Activated gamma-delta T cell treated with Interleukin-2 at 50 U/mL for 16 hours (primary cell): Measurements from ENCODE around the gene PLD6.
A peak's percentile ranks its signal among the peaks of the same experiment; 100 is the strongest.

ENCODE experiments used
- DNase-seq: peaks from one replicate; pipeline ENCODE4 v3.0.0-alpha.2; 2020

The PLD6 gene

GRCh38 chr17:17226451-17227265, 20.5 kb upstream of the PLD6 start:
- DNase-seq: no peak

DNA sequence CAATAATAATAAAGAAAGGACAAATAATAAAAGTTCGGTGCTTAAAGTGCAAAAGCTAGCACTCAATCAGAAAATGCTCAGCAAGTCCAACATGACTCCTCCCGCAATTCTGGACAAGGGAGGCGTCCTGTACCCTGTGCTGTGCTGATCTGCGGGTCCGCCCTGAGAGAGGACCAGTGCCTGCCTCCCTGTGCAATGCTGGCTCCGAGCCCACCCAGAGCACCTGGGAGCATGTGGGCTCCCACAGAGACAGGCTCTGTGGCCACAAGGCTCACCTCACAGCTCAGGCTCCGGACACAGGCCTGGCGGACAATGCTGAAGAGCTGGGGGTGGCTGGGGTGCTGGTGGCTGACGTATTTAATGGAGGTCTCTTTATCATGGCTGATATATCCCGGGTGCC, 19.8 kb upstream of the PLD6 start:
- DNase-seq: no peak

DNA sequence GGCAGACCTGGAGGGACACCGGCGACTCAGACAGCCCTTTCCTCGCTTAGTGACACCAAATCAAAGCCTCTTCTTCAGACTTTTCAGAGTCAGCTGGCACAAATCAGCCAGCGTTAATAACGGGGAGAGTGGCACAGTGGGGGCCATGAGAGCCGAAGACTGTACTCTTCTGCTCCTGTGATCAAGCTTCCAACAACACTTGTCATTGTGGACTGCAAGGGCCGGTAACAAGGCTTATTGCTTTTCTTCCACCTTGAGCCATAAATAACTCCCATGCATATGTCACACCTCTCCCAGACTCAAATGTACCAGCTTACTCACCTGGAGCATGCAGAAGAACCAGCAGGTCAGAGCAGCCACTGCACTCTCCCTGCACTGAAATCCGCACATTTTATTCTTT, 18.0 kb upstream of the PLD6 start:
- no peak for DNase-seq

GRCh38 chr17:17223736-17224135, 17.6 kb upstream of the PLD6 start:
- no peak for DNase-seq

- no peak for DNase-seq
Measured at GRCh38 chr17:17221329-17221728, 15.2 kb upstream of the PLD6 start.

GRCh38 chr17:17220529-17220928, 14.4 kb upstream of the PLD6 start:
- no peak for DNase-seq

DNA sequence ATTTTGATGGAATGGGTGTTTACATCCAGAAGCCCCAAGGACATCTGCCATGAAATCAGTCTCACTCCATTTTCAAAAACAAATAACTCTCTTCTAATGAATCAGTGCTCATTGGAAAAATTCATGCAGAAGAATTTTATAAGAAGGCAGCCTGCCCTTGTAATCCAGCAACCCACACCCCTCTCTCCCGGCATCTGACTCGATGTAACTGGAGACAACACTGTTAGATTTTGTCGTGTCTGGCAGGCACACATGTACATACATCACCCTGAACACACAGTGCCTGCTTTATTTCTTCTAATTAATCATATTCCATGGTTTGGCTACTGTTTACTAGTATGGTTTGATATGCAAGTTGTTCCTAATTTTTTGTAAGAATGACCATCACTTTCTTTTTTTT, 11.9 kb upstream of the PLD6 start:
- DNase-seq: no peak

DNA sequence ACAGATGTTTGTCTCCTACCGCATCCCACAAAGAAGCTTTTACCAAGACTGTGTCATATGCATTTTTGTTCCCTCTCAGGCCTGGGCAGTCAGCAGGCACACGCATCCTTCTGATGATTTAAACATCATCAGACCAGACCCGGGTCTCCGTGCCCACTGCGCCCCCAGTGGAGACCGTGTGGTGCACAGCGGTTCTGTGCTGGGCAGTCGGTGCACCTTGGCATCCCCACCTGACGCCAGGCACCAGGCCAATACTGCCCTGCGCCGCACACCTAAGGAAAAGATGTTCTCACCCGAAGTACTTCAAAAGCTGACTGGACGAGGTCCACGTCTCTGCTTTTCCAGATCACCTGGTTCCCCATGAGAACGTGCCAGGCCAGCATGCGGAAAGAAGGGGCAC, 10.6 kb upstream of the PLD6 start:
- DNase-seq: no peak

GRCh38 chr17:17216236-17216635, 10.1 kb upstream of the PLD6 start:
- DNase-seq: no peak

DNA sequence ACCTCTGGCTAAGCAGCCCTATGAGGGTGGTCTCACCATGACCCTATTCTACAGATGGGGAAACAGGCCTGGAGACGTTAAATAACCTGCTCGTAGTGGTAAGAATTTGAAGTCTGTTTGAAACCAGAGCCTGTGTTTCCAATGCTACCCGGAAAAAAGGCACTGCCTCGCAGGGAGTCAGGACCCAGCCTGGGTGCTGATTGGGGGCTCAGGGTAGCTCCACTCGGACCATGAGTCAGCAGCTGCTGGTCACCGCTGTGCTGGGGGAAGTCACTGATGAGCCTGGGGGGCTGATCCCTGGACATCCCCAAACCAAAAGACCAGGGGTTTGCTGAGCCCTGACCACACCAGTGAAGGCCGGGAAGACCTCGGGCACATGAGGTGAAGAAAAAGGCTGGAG, 9.4 kb upstream of the PLD6 start:
- no peak for DNase-seq

DNA sequence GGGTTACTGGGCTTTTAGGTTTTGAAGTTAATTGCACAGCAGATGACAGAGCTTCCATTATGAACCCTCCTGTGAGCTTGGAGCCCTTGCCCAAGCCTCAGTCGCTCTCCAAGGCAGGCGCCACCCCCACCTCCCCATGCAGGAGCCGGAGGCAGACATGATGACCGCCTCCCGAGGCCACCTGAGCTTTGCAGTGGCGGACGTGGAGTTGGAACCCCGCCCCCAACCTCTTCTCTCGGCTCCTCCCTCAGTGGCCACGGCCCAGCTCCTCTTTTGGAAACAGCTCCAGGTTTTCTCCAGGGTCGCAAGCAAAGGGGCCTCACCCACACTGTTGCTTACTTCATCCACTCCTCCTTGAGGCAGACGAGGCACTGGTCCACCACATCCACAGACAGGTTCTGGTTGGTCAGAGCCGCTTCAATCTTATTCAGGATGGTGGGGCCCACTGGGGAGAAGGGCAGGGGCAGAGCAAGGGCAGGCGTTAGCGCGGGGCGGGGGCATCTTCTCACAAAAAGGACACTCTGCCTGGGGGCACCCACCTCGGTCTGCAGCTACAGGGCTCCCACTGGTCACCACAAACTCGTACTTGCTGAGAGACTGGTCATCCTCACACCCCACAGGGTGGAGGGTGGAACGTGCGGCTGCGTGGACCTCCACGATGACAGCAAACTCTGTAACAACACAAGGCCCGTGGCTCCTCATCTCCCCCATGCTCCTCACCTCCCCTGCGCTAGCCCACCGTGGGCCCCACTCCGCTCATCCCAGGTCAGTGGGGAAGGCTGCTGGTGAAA, 8.7 kb upstream of the PLD6 start:
- DNase-seq: no peak

- DNase-seq: no peak
Measured at GRCh38 chr17:17213775-17214174, 7.6 kb upstream of the PLD6 start.

- DNase-seq: no peak
Measured at GRCh38 chr17:17207998-17208397, 1.9 kb upstream of the PLD6 start.

DNA sequence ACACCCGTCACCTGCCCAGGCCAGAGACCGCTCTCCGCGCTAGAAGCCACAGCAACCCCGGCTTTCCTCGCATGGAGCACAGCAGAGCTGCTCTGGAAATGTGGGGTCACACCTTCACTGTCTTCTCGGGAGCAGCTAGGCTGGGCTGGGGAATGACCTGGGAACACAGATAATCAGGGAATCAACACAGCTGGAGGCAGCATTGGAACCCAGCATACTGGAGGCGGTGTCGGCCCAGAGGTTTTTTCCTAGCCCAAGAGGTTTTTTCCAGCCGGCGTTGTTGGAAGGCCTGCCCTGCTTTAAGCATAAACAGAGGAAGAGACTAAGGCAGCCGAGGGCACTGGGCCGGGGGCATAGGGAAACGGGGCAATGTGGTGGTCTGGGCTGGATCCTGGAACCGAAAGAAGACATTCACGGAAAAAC, 791 bp upstream of the PLD6 start:
- DNase-seq: no peak

DNA sequence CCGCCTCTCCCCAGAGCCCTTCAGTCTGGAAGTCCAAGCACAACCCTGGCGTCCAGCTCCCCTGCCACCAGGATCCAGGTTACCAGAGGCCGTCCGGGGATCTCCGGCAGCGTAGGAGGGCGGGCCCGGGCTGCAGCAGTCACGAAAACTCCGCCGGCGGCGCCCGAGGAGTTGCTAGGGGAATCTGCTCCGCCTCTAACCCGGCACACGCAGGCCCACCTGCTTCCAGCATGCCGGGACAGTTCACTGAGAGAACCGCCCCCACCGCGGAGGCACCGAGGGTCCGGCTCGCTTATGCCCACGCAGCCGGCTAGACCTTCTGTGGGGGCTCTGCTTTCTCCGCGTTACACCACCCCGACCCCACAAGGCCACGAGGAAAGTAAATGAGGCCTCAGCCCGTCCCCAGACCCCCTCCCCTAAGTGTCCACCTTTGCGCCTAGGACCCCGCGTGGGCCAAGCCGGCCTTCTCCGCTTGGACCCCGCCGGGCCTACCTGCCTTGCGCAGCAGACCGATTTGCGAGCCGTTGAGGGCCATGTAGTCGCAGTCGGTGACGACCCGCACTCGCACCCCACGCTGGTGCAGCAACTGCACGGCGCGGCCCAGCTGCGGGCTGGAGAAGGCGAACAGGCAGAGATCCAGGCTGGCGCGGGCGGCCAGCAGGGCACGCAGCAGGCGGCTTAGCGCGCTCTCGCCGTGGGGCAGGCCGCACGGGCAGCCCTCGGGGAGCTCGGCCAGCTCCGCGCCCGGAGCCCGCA, 587 bp downstream of the PLD6 start:
- peak; percentile 55 for DNase-seq

GRCh38 chr17:17204635-17205231, 1.4 kb downstream of the PLD6 start:
- DNase-seq: no peak

- peak; percentile 18 for DNase-seq
Measured at GRCh38 chr17:17204041-17204591, 2.0 kb downstream of the PLD6 start.

DNA sequence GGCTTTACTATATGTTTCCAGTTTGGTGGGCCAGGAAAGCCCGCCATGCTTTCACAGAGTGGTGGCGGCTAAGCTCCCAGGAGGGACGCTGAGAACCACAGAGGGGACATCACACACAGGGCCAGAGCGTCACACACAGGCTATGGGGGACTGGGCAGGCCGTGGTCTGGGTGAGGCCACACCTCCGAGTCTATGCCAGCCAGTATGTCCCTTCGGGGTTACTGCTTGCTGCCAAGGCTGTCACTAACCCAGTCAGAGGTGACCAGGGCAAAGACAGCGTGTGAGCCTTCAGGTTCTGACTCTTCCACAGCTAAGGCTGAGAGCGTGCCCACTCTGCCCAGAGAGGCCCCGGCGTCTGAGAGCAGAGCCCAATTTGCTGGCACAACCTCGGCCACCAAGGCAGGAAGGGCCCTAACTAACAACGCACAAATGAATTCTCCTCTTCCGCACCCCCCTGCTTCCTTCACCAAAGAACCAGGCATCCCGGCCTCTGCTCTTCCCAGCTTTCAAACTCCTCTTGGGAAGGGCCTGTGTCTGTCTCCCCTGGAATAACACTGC, 2.9 kb downstream of the PLD6 start:
- no peak for DNase-seq

GRCh38 chr17:17201907-17202306, 4.2 kb downstream of the PLD6 start:
- DNase-seq: no peak

- no peak for DNase-seq
Measured at GRCh38 chr17:17201271-17201670, 4.9 kb downstream of the PLD6 start.

- DNase-seq: no peak
Measured at GRCh38 chr17:17200831-17201230, 5.3 kb downstream of the PLD6 start.

DNA sequence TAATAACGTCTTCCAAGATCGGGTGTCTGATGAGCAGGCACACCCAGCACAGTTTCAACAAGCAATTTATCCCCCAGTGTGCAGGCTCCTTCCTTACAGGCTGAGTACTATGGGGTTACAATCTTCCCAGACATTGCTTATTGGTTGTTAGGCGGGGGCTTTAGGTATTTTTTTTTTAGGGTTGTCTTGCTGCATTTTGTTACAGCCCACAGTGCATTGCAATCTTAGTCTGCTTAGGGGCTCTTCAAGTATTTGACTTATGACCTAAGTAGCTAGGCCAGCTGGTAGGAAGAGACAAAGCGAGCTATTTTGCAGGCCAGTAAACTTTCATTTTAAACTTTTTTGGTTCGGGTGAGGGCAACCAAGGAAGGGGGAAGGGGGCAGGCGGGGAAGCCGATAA, 5.8 kb downstream of the PLD6 start:
- DNase-seq: no peak

DNA sequence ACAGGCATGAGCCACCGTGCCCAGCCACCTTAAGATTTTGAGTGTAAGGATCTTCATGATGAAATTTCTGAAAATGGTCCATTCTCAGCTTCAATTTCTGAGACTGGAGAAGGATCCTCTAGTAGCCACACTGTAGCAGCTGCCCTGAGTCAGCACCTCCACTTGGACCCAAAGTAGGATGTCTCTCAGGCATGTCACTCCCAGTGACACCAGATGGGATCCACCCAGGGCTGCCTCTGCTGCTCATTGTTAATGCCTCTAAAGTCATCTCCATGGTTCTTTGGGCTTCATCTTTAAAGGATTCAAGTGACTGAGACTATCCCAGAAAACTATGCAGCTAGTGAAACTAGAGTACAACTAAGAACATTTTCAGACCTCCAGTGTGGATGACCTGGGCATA, 7.9 kb downstream of the PLD6 start:
- DNase-seq: no peak
